SK-N-SH (cell line): ENCODE data around the gene CHST3. TPM values are rescaled to one million over a fixed set of nuclear protein-coding genes. Genes with fewer than 3 reads are reported as not detected.

Source experiments
- CTCF ChIA-PET: fragments of 300-600, 350-600 bp; formaldehyde crosslinking; extraction: SDS; loops from one replicate; lab custom pipeline; 2021; lab: Yijun Ruan, JAX
- POLR2A ChIA-PET: fragments of 350-600 bp; sonication (Branson Sonifier 250); formaldehyde crosslinking; extraction: SDS; loops from one replicate; lab custom pipeline; 2020; ENCODE audit warnings: antibody characterized with exemption, inconsistent platforms; lab: Yijun Ruan, JAX
- DNase-seq: peaks from one replicate; pipeline ENCODE4 v3.0.0; 2012
- H2AFZ ChIP-seq: fragments of 200-600 bp; sonication (generic); 2 replicates; pipeline ENCODE4 v1.8.1; 2016; ENCODE audit warnings: antibody characterized with exemption, mild to moderate bottlenecking, low read depth
- H3F3A ChIP-seq: fragments of 200-600 bp; sonication (generic); replicated peaks from 2 replicates; pipeline ENCODE3; 2016; ENCODE audit warnings: antibody characterized with exemption, mild to moderate bottlenecking; ENCODE audit not compliant: insufficient read depth
- H3K27ac ChIP-seq, 2 experiments: fragments of 200-500 bp in 1 of 2; fragments of 200-600 bp in 1 of 2; sonication (Bioruptor generic) in 1 of 2; sonication (generic), shearing (Covaris generic) in 1 of 2; 2 replicates each; pipeline versions ENCODE4 v1.5.1 to v1.6.1; 2014 to 2016; ENCODE audit warnings: low read depth in 2 of 2, inconsistent platforms in 1 of 2, low read length in 1 of 2, mild to moderate bottlenecking in 1 of 2, mixed read lengths in 1 of 2
- H3K27me3 ChIP-seq: fragments of 200-600 bp; sonication (generic), shearing (Covaris generic); 2 replicates; pipeline ENCODE4 v1.6.1; 2016; ENCODE audit warnings: mixed run types; ENCODE audit not compliant: insufficient read depth
- H3K36me3 ChIP-seq, 2 experiments: fragments of 200-500 bp in 1 of 2; fragments of 200-600 bp in 1 of 2; sonication (Bioruptor generic) in 1 of 2; sonication (generic) in 1 of 2; replicated peaks in 1 of 2; 2 replicates each; pipeline versions ENCODE3 to v1.5.1; 2014 to 2016; ENCODE audit warnings: low read length in 1 of 2, mild to moderate bottlenecking in 1 of 2; ENCODE audit not compliant: insufficient read depth in 2 of 2, control insufficient read depth in 1 of 2
- H3K4me1 ChIP-seq, 2 experiments: fragments of 200-500 bp in 1 of 2; fragments of 200-600 bp in 1 of 2; sonication (Bioruptor generic) in 1 of 2; sonication (generic), shearing (Covaris generic) in 1 of 2; 2 replicates each; pipeline versions ENCODE4 v1.5.1 to v1.6.1; 2014 to 2016; ENCODE audit warnings: low read depth in 1 of 2, low read length in 1 of 2, mixed run types in 1 of 2; ENCODE audit not compliant: insufficient read depth in 2 of 2, control insufficient read depth in 1 of 2
- H3K4me2 ChIP-seq: fragments of 200-600 bp; sonication (generic), shearing (Covaris generic); 2 replicates; pipeline ENCODE4 v1.6.1; 2017; ENCODE audit warnings: mixed run types
- H3K4me3 ChIP-seq, 2 experiments: fragments of 200-500 bp in 1 of 2; fragments of 200-600 bp in 1 of 2; sonication (Bioruptor generic) in 1 of 2; sonication (generic), shearing (Covaris generic) in 1 of 2; 2 replicates each; pipeline versions ENCODE4 v1.5.1 to v1.8.1; 2014 to 2016; ENCODE audit warnings: low read depth in 2 of 2, inconsistent platforms in 1 of 2, low read length in 1 of 2, mild to moderate bottlenecking in 1 of 2, mixed read lengths in 1 of 2, moderate library complexity in 1 of 2
- H3K79me2 ChIP-seq: fragments of 200-600 bp; sonication (generic); 2 replicates; pipeline ENCODE4 v1.8.1; 2017; ENCODE audit warnings: mild to moderate bottlenecking; ENCODE audit not compliant: insufficient read depth
- H3K9ac ChIP-seq: fragments of 200-600 bp; sonication (generic); 2 replicates; pipeline ENCODE4 v1.6.1; 2017; ENCODE audit warnings: mixed run types
- H3K9me2 ChIP-seq: fragments of 200-600 bp; sonication (generic); 2 replicates; pipeline ENCODE4 v1.6.1; 2017; ENCODE audit warnings: mixed run types
- H3K9me3 ChIP-seq: fragments of 200-600 bp; sonication (generic); 2 replicates; pipeline ENCODE4 v1.6.1; 2017; ENCODE audit warnings: mixed run types, mild to moderate bottlenecking, moderate library complexity
- H4K20me1 ChIP-seq: fragments of 200-600 bp; sonication (generic); 2 replicates; pipeline ENCODE4 v1.6.1; 2017; ENCODE audit warnings: mild to moderate bottlenecking, mixed run types; ENCODE audit not compliant: insufficient read depth
- ELF1 ChIP-seq: IDR thresholded peaks from 2 replicates; pipeline ENCODE4 v1.4.0; 2012
- EZH2phosphoT487 ChIP-seq: fragments of 200-600 bp; sonication (generic); IDR thresholded peaks from 2 replicates; pipeline ENCODE4 v1.6.1; 2017; ENCODE audit warnings: low read depth, mixed run types, mild to moderate bottlenecking, antibody characterized with exemption, moderate library complexity, borderline replicate concordance
- FOSL2 ChIP-seq: IDR thresholded peaks from 2 replicates; pipeline ENCODE4 v1.4.0; 2012; ENCODE audit warnings: low read depth, mild to moderate bottlenecking, moderate library complexity, borderline replicate concordance
- GATA2 ChIP-seq: sonication (generic); formaldehyde crosslinking; IDR thresholded peaks from 2 replicates; pipeline ENCODE4 v1.5.0; 2020; ENCODE audit warnings: mild to moderate bottlenecking, missing genetic modification reagents
- JUND ChIP-seq: IDR thresholded peaks from 2 replicates; pipeline ENCODE4 v1.4.0; 2012
- MXI1 ChIP-seq: IDR thresholded peaks from 2 replicates; pipeline ENCODE4 v1.6.1; 2012; ENCODE audit warnings: mild to moderate bottlenecking, low read depth, low read length, improper control_type of control experiment
- NFIC ChIP-seq: IDR thresholded peaks from 2 replicates; pipeline ENCODE4 v1.4.0; 2012; ENCODE audit warnings: borderline replicate concordance
- NRF1 ChIP-seq: IDR thresholded peaks from 2 replicates; pipeline ENCODE4 v1.6.1; 2012; ENCODE audit warnings: low read depth, mild to moderate bottlenecking, low read length
- RAD21 ChIP-seq: IDR thresholded peaks from 2 replicates; pipeline ENCODE4 v1.6.1; 2012; ENCODE audit warnings: mild to moderate bottlenecking, low read length
- RCOR1 ChIP-seq: fragments of 150-350 bp; IDR thresholded peaks from 2 replicates; pipeline ENCODE4 v1.6.1; 2017; ENCODE audit warnings: antibody characterized with exemption, low read length
- RFX5 ChIP-seq: IDR thresholded peaks from 2 replicates; pipeline ENCODE4 v1.6.1; 2012; ENCODE audit warnings: mild to moderate bottlenecking, improper control_type of control experiment, low read length
- SIN3A ChIP-seq: IDR thresholded peaks from 2 replicates; pipeline ENCODE4 v1.6.1; 2012; ENCODE audit warnings: low read depth, mild to moderate bottlenecking, low read length, moderate library complexity, borderline replicate concordance
- SMC3 ChIP-seq: IDR thresholded peaks from 2 replicates; pipeline ENCODE4 v1.6.1; 2012; ENCODE audit warnings: low read depth, low read length, improper control_type of control experiment
- TCF12 ChIP-seq: IDR thresholded peaks from 2 replicates; pipeline ENCODE4 v1.4.0; 2012
- TEAD4 ChIP-seq: IDR thresholded peaks from 2 replicates; pipeline ENCODE4 v1.4.0; 2012; ENCODE audit warnings: mild to moderate bottlenecking, borderline replicate concordance; ENCODE audit not compliant: insufficient read depth
- YY1 ChIP-seq: IDR thresholded peaks from 2 replicates; pipeline ENCODE4 v1.4.0; 2012; ENCODE audit warnings: low read depth, mild to moderate bottlenecking
- WGBS: methylation state at CpG from one replicate; pipeline ENCODE4 v1.1.6; 2017; ENCODE audit warnings: low lambda C conversion rate; 5-methylcytosine and 5-hydroxymethylcytosine counted together
- polyA plus RNA-seq, 3 experiments: library from polyadenylated mRNA; depleted of rRNA; stranded (reverse); fragments of >200 nt; gene quantifications; 2 replicates each; pipeline ENCODE4 v1.2.3, GENCODE V29; 2012
- TF ChIP-seq, protein P1 (sequence below): IDR thresholded peaks from 2 replicates; pipeline ENCODE4 v1.4.0; 2012; ENCODE audit warnings: low read depth, borderline replicate concordance
- TF ChIP-seq, protein P2 (sequence below): IDR thresholded peaks from 2 replicates; pipeline ENCODE4 v1.4.0; 2012; ENCODE audit warnings: low read depth
- TF ChIP-seq, protein P3 (sequence below): fragments of 200-600 bp; sonication (generic); IDR thresholded peaks from 2 replicates; pipeline ENCODE4 v1.6.1; 2017; ENCODE audit warnings: antibody characterized with exemption, mild to moderate bottlenecking, moderate library complexity
- TF ChIP-seq, protein P4 (sequence below): fragments of 150-350 bp; IDR thresholded peaks from 2 replicates; pipeline ENCODE4 v1.6.1; 2016; ENCODE audit warnings: mild to moderate bottlenecking, low read depth, low read length
- TF ChIP-seq, protein P5 (sequence below): IDR thresholded peaks from 2 replicates; pipeline ENCODE4; 2012

Gene CHST3
- polyA plus RNA-seq, 1 of the 3 experiments (the other 2 are of a cell fraction) = 6.0 TPM

DNA sequence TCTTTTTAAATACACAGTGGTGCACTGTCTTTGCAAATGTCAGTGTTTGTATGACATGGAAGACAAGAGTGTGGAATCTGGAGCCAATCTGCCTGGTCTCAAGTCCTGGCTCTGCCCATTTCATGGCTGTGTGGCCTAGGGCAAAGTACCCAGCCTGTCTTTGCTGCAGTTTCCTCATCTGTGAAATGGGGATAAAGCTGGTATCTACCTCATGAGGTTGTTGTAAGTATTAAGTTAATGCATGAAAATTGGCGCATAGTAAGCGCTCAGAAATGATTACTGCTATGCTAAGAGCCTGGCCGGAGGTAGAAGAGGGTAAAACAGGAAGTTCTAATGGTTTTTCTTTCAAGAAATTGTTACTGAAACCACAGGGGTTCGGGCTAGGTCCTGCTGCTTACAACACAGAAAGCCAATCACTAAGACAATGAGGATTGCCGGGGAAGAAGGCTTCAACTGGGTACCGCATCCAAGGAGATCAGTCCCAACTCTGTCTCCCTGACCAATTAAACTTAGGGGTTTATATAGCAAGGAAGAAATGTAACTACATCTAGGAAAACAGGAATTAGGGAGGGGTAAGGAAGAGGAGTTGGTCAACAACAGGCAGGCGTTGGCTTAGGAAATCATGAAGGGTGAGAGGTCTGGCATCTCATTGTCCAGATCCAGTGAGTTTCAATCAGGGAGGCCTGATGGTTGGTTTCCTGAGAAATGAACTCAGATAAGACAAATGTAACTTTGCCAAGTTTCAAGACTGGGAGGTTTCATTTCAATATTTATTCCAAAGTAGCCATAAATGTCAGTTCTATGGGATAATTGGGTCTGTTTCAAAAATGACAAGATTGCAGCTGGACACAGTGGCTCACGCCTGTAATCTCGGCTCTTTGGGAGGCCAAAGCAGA, 57.0 kb downstream of the CHST3 start:
- no peak for DNase-seq
- no peak overlapping the region for H3K9ac ChIP-seq
- H3F3A ChIP-seq = no peaks in the 10 kb centered on the region
- no peaks in the 10 kb centered on the region for H3K27me3 ChIP-seq
- no peaks in the 10 kb centered on the region for H4K20me1 ChIP-seq
- ChIA-PET POLR2A (no interaction called here), CTCF (interaction anchor here (1.3 kb wide), 1 partner anchor 125 kb away, joined by 3 read pairs; no protein-coding TSS in a partner anchor)
- H3K4me1 ChIP-seq = no peaks in the 10 kb centered on the region; a peak in 1 of 4 replicates
- 83% methylated on average over 9 of the region's 9 CpGs for WGBS
- H3K9me3 ChIP-seq = no peaks in the 10 kb centered on the region
- no peaks in the 10 kb centered on the region for H3K36me3 ChIP-seq
- H3K79me2 ChIP-seq = no peaks in the 10 kb centered on the region
- H3K9me2 ChIP-seq = no peaks in the 10 kb centered on the region
- H3K4me2 ChIP-seq = no peak overlapping the region
- TF ChIP-seq RAD21 = no peak
- TF ChIP-seq, protein P1, sequence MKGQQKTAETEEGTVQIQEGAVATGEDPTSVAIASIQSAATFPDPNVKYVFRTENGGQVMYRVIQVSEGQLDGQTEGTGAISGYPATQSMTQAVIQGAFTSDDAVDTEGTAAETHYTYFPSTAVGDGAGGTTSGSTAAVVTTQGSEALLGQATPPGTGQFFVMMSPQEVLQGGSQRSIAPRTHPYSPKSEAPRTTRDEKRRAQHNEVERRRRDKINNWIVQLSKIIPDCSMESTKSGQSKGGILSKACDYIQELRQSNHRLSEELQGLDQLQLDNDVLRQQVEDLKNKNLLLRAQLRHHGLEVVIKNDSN = no peak
- TF ChIP-seq SIN3A = no peak
- TF ChIP-seq EZH2phosphoT487 = no peak
- TF ChIP-seq JUND = no peak
- TF ChIP-seq FOSL2 = no peak
- no peak for TF ChIP-seq RCOR1
- TF ChIP-seq, protein P2, sequence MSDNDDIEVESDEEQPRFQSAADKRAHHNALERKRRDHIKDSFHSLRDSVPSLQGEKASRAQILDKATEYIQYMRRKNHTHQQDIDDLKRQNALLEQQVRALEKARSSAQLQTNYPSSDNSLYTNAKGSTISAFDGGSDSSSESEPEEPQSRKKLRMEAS = no peak
- TF ChIP-seq RFX5 = no peak
- no peak for TF ChIP-seq MXI1
- no peak for TF ChIP-seq TCF12
- TF ChIP-seq, protein P3, sequence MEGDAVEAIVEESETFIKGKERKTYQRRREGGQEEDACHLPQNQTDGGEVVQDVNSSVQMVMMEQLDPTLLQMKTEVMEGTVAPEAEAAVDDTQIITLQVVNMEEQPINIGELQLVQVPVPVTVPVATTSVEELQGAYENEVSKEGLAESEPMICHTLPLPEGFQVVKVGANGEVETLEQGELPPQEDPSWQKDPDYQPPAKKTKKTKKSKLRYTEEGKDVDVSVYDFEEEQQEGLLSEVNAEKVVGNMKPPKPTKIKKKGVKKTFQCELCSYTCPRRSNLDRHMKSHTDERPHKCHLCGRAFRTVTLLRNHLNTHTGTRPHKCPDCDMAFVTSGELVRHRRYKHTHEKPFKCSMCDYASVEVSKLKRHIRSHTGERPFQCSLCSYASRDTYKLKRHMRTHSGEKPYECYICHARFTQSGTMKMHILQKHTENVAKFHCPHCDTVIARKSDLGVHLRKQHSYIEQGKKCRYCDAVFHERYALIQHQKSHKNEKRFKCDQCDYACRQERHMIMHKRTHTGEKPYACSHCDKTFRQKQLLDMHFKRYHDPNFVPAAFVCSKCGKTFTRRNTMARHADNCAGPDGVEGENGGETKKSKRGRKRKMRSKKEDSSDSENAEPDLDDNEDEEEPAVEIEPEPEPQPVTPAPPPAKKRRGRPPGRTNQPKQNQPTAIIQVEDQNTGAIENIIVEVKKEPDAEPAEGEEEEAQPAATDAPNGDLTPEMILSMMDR = no peak
- TF ChIP-seq TEAD4 = no peak
- TF ChIP-seq GATA2 = no peak
- no peak overlapping the region for H3K27ac ChIP-seq
- H2AFZ ChIP-seq = no peak overlapping the region
- H3K4me3 ChIP-seq = no peak overlapping the region

DNA sequence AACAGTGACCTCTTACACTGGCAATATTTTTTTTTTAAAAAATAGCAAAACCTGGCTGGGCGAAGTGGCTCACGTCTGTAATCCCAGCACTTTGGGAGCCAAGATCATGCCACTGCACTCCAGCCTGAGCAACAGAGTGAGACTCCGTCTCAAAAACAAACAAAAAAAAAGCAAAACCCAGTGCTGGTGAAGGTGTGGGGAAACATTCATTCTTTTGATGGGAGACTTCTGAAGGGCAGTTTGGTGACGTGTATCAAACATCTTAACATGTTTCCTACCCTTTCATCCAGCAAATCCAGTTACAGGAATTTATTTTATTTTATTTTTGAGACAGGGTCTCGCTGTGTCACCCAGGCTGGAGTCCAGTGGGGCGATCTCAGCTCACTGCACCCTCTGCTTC, 58.0 kb downstream of the CHST3 start:
- no peak overlapping the region for H2AFZ ChIP-seq
- H3K4me3 ChIP-seq = no peak overlapping the region
- 85% methylated on average over 6 of the region's 6 CpGs for WGBS
- no peaks in the 10 kb centered on the region; a peak in 1 of 4 replicates for H3K4me1 ChIP-seq
- no peaks in the 10 kb centered on the region for H3K9me3 ChIP-seq
- H3K9me2 ChIP-seq = no peaks in the 10 kb centered on the region
- H3K79me2 ChIP-seq = no peaks in the 10 kb centered on the region
- DNase-seq = no peak
- POLR2A ChIA-PET = no interaction called here
- H4K20me1 ChIP-seq = no peaks in the 10 kb centered on the region
- H3K36me3 ChIP-seq = no peaks in the 10 kb centered on the region
- H3F3A ChIP-seq = no peaks in the 10 kb centered on the region
- no peak overlapping the region for H3K9ac ChIP-seq
- CTCF ChIA-PET = interaction anchor here (1.3 kb wide), 1 partner anchor 126 kb away, joined by 3 read pairs; no protein-coding TSS in a partner anchor
- no peak overlapping the region for H3K27ac ChIP-seq
- no peak overlapping the region for H3K4me2 ChIP-seq
- H3K27me3 ChIP-seq = no peaks in the 10 kb centered on the region
- no peak for TF ChIP-seq ELF1
- TF ChIP-seq, protein P2 = no peak
- no peak for TF ChIP-seq SMC3
- TF ChIP-seq, protein P4, sequence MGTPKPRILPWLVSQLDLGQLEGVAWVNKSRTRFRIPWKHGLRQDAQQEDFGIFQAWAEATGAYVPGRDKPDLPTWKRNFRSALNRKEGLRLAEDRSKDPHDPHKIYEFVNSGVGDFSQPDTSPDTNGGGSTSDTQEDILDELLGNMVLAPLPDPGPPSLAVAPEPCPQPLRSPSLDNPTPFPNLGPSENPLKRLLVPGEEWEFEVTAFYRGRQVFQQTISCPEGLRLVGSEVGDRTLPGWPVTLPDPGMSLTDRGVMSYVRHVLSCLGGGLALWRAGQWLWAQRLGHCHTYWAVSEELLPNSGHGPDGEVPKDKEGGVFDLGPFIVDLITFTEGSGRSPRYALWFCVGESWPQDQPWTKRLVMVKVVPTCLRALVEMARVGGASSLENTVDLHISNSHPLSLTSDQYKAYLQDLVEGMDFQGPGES = no peak
- TF ChIP-seq RFX5 = no peak
- TF ChIP-seq, protein P5, sequence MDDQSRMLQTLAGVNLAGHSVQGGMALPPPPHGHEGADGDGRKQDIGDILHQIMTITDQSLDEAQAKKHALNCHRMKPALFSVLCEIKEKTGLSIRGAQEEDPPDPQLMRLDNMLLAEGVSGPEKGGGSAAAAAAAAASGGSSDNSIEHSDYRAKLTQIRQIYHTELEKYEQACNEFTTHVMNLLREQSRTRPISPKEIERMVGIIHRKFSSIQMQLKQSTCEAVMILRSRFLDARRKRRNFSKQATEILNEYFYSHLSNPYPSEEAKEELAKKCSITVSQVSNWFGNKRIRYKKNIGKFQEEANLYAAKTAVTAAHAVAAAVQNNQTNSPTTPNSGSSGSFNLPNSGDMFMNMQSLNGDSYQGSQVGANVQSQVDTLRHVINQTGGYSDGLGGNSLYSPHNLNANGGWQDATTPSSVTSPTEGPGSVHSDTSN = no peak
- TF ChIP-seq YY1 = no peak
- no peak for TF ChIP-seq NFIC
- no peak for TF ChIP-seq TEAD4
- no peak for TF ChIP-seq NRF1
- TF ChIP-seq SIN3A = no peak
- no peak for TF ChIP-seq TCF12
